ENCODE data around the gene CHTF8. TPM values are rescaled to one million over a fixed set of nuclear protein-coding genes. Genes with fewer than 3 reads are reported as not detected.
A peak's percentile ranks its signal among the peaks of the same experiment; 100 is the strongest.
"Not testable (repeated sequence)": the region's sequence is repeated elsewhere in the genome, so short reads cannot be mapped to it uniquely, and the experiment has no call there.

Gene CHTF8
- total RNA-seq, 1 experiment from 2014 or later: 98.5 TPM

DNA sequence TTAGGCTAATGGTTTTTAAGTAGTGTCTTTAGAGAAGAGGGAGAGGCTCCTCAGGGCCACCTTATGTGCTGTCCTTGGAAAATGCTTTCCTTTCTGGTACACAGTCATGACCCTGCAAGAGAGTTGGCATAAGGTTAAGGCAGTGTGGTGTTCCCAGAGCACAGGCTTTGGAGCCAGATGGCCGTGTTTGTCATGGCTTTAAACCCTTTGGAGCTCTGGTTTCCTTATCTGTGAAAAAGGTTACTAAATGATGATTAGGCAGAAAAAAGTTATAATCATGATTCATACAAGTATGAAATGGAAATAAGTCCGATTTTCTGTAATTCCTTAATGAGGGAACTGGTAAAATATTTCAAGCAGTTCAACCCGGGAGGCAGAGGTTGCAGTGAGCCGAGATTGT, 13.3 kb upstream of the CHTF8 start:
- Histone ChIP-seq H3K27ac (ENCODE audit: low read length) (no peak overlapping the region), H3K9ac (ENCODE audit: low read length) (no peak overlapping the region), H3K9me2 (replicated peaks; ENCODE audit: insufficient read depth, low read length) (no peaks in the 10 kb centered on the region), H3K4me1 (ENCODE audit: low read length) (no peaks in the 10 kb centered on the region), H4K20me1 (ENCODE audit: insufficient read depth, low read depth, low read length) (peaks cover 4% of the 10 kb centered on the region; the same call in 1 of the 2 replicates), H3K27me3 (ENCODE audit: low read length) (no peaks in the 10 kb centered on the region), H3K79me2 (ENCODE audit: low read length) (peaks cover 54% of the 10 kb centered on the region), H3K36me3 (ENCODE audit: insufficient read depth, low read length) (peaks cover 41% of the 10 kb centered on the region), H3K4me2 (ENCODE audit: low read depth, low read length, poor library complexity, severe bottlenecking) (no peak overlapping the region), H3K4me3 (ENCODE audit: low read length) (no peak overlapping the region), H3K9me3 (ENCODE audit: low read length) (no peaks in the 10 kb centered on the region), H2AFZ (ENCODE audit: low read length) (no peak overlapping the region)
- DNase-seq: no peak

DNA sequence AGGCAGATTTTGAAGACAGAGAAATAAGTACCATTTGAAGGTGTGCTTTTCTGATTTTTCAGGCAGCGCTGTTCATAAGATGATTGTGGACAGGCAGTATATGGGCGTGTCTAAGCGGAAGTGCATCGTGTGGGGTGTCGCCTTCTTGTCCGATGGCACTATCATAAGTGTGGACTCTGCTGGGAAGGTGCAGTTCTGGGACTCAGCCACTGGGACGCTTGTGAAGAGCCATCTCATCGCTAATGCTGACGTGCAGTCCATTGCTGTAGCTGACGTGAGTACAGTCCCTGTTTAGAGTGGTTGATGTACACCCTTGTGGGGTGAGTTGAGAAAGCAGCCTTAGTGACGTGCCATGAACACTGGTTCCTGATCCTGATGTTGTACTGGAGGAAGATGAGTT, 10.7 kb upstream of the CHTF8 start:
- Histone ChIP-seq H3K4me1 (ENCODE audit: low read length) (no peaks in the 10 kb centered on the region), H3K9ac (ENCODE audit: low read length) (no peak overlapping the region), H3K79me2 (ENCODE audit: low read length) (peaks cover 58% of the 10 kb centered on the region), H3K4me3 (ENCODE audit: low read length) (no peak overlapping the region), H3K9me3 (ENCODE audit: low read length) (no peaks in the 10 kb centered on the region), H3K9me2 (replicated peaks; ENCODE audit: insufficient read depth, low read length) (no peaks in the 10 kb centered on the region), H3K4me2 (ENCODE audit: low read depth, low read length, poor library complexity, severe bottlenecking) (no peak overlapping the region), H3K27ac (ENCODE audit: low read length) (no peak overlapping the region), H3K27me3 (ENCODE audit: low read length) (no peaks in the 10 kb centered on the region), H3K36me3 (ENCODE audit: insufficient read depth, low read length) (peaks cover 50% of the 10 kb centered on the region), H4K20me1 (ENCODE audit: insufficient read depth, low read depth, low read length) (no peaks in the 10 kb centered on the region), H2AFZ (ENCODE audit: low read length) (no peak overlapping the region)
- DNase-seq: no peak

DNA sequence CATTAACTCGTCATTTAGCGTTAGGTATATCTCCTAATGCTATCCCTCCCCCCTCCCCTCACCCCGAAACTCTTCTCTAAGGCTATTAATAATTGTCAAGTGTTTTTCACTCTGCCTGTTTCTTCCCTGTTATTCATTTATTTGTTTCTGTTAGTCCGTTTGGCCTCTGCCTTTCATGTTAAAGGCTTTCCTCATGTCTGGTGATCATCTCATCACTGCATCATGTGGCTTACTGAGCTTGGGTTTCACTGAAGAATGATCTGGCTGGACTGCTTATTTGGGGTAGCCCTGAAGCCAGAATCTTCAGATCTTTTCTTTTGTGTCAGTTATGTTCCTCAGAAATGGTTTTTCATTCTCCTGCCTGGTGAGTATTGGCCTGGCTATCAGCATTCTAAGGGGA, 9.5 kb upstream of the CHTF8 start:
- no peaks in the 10 kb centered on the region for H4K20me1 ChIP-seq (ENCODE audit: insufficient read depth, low read depth, low read length)
- peaks cover 65% of the 10 kb centered on the region for H3K79me2 ChIP-seq (ENCODE audit: low read length)
- no peak for DNase-seq
- H3K9ac ChIP-seq (ENCODE audit: low read length): no peak overlapping the region
- no peaks in the 10 kb centered on the region for H3K27me3 ChIP-seq (ENCODE audit: low read length)
- no peak overlapping the region for H3K4me3 ChIP-seq (ENCODE audit: low read length)
- H3K9me3 ChIP-seq (ENCODE audit: low read length): no peaks in the 10 kb centered on the region
- H3K9me2 ChIP-seq (replicated peaks; ENCODE audit: insufficient read depth, low read length): no peaks in the 10 kb centered on the region
- no peak overlapping the region for H3K4me2 ChIP-seq (ENCODE audit: low read depth, low read length, poor library complexity, severe bottlenecking)
- no peaks in the 10 kb centered on the region for H3K4me1 ChIP-seq (ENCODE audit: low read length)
- H2AFZ ChIP-seq (ENCODE audit: low read length): no peak overlapping the region
- peaks cover 62% of the 10 kb centered on the region for H3K36me3 ChIP-seq (ENCODE audit: insufficient read depth, low read length)
- H3K27ac ChIP-seq (ENCODE audit: low read length): no peak overlapping the region

DNA sequence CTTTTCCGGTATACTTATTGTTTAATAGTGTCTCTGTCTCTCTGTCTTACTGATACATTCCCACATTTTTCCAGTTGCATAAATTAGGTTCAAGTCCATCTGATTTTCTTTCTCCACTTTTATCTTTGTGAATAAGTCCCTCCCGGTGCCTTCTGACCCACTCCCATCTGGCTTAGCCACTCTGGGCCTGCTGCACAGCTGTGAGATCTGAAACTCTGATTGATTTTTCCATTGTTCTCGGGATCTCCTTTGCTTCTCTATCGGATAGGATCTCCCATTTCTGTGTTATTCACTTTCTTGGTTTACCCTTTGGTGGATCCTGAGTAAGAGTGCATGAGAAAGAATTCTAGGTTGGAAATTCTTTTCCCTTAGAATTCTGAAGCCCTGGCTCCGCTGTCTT, 8.6 kb upstream of the CHTF8 start:
- Histone ChIP-seq H4K20me1 (ENCODE audit: insufficient read depth, low read depth, low read length) (0 out of 2 replicates have a peak, but pooled peaks cover 3% of the 10 kb centered on the region), H3K79me2 (ENCODE audit: low read length) (peaks cover 70% of the 10 kb centered on the region), H3K9me2 (replicated peaks; ENCODE audit: insufficient read depth, low read length) (no peaks in the 10 kb centered on the region), H3K4me3 (ENCODE audit: low read length) (no peak overlapping the region), H3K4me1 (ENCODE audit: low read length) (no peaks in the 10 kb centered on the region), H3K4me2 (ENCODE audit: low read depth, low read length, poor library complexity, severe bottlenecking) (no peak overlapping the region), H3K27me3 (ENCODE audit: low read length) (no peaks in the 10 kb centered on the region), H3K27ac (ENCODE audit: low read length) (no peak overlapping the region), H3K9ac (ENCODE audit: low read length) (no peak overlapping the region), H2AFZ (ENCODE audit: low read length) (no peak overlapping the region), H3K36me3 (ENCODE audit: insufficient read depth, low read length) (peaks cover 64% of the 10 kb centered on the region), H3K9me3 (ENCODE audit: low read length) (no peaks in the 10 kb centered on the region)
- DNase-seq: no peak

DNA sequence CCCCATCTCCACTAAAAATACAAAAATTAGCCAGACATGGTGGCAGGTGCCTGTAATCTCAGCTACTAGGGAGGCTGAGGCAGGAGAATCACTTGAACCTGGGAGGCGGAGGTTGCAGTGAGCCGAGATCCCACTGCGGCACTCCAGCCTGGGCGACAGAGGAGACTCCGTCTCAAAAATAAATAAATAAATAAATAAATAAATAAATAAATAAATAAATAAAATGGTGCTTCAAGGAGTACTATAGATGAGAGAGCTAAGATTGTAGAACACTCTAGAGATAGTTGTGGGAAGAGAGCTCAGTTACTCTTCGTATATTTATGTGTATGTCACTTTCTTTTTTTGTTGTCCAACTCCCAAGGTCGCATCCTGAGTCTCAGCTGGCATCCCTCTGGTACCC, 7.1 kb upstream of the CHTF8 start:
- not testable (repeated sequence) for H3K9me3 ChIP-seq (ENCODE audit: low read length); H4K20me1 ChIP-seq (ENCODE audit: insufficient read depth, low read depth, low read length); H3K27ac ChIP-seq (ENCODE audit: low read length); H3K9ac ChIP-seq (ENCODE audit: low read length); H3K27me3 ChIP-seq (ENCODE audit: low read length); H2AFZ ChIP-seq (ENCODE audit: low read length); H3K4me3 ChIP-seq (ENCODE audit: low read length); H3K9me2 ChIP-seq (replicated peaks; ENCODE audit: insufficient read depth, low read length); H3K4me2 ChIP-seq (ENCODE audit: low read depth, low read length, poor library complexity, severe bottlenecking); H3K4me1 ChIP-seq (ENCODE audit: low read length); DNase-seq
- H3K36me3 ChIP-seq (ENCODE audit: insufficient read depth, low read length): peaks cover 70% of the 10 kb centered on the region
- peaks cover 77% of the 10 kb centered on the region for H3K79me2 ChIP-seq (ENCODE audit: low read length)

DNA sequence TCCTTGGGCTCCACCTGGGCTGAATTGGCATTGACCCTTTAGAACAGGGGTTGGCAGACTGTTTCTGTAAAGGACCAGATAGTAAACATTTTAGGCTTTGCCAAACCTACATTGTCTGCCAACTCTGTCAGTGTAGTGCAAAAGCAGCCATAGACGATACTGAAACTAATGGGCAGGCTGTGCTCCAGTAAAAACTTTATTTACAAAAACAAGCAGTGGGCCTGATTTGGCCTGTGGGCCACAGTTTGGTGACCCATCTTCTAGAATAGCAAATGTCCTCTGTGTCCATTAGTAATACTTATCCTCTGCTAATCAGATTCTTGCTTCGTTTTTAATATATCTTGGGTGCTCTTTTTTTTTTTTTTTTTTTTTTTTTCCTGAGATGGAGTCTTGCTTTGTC, 6.2 kb upstream of the CHTF8 start:
- Histone ChIP-seq H3K9me2 (replicated peaks; ENCODE audit: insufficient read depth, low read length) (no peaks in the 10 kb centered on the region), H4K20me1 (ENCODE audit: insufficient read depth, low read depth, low read length) (peaks cover 8% of the 10 kb centered on the region; the same call in 1 of the 2 replicates), H2AFZ (ENCODE audit: low read length) (no peak overlapping the region), H3K36me3 (ENCODE audit: insufficient read depth, low read length) (peaks cover 75% of the 10 kb centered on the region), H3K4me1 (ENCODE audit: low read length) (peaks cover 8% of the 10 kb centered on the region), H3K9me3 (ENCODE audit: low read length) (no peaks in the 10 kb centered on the region), H3K4me3 (ENCODE audit: low read length) (no peak overlapping the region), H3K27me3 (ENCODE audit: low read length) (no peaks in the 10 kb centered on the region), H3K27ac (ENCODE audit: low read length) (no peak overlapping the region), H3K4me2 (ENCODE audit: low read depth, low read length, poor library complexity, severe bottlenecking) (no peak overlapping the region), H3K79me2 (ENCODE audit: low read length) (peaks cover 83% of the 10 kb centered on the region), H3K9ac (ENCODE audit: low read length) (no peak overlapping the region)
- DNase-seq: no peak

DNA sequence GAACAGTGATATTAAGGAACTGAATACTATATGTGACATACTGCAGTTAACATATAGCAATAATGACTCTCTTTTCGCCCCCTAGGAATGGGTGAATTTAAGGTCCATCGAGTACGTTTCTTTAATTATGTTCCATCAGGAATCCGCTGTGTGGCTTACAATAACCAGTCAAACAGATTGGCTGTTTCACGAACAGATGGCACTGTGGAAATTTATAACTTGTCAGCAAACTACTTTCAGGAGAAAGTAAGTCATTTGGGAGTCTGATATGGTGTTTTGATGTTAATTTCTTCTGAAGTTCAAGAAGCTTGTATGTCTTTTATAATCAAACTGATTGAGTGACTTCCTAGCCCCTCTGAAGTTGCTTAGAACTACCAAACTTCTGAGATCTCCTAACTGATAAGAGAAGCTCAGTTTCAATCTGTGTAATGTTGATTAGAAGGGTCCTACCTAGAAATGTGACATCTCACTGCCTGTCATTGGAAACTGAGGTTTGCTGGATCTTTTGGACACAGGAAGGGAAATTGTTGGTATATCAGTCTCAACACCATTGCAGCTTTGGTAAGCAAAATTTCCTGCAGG, 1.1 kb upstream of the CHTF8 start:
- peaks cover 20% of the 10 kb centered on the region for H4K20me1 ChIP-seq (ENCODE audit: insufficient read depth, low read depth, low read length)
- peak overlapping the region; percentile 88 for H3K4me2 ChIP-seq (ENCODE audit: low read depth, low read length, poor library complexity, severe bottlenecking)
- H2AFZ ChIP-seq (ENCODE audit: low read length): no peak overlapping the region
- peaks cover 39% of the 10 kb centered on the region; the same call in 1 of the 2 replicates for H3K36me3 ChIP-seq (ENCODE audit: insufficient read depth, low read length)
- H3K9me2 ChIP-seq (replicated peaks; ENCODE audit: insufficient read depth, low read length): no peaks in the 10 kb centered on the region
- no peaks in the 10 kb centered on the region for H3K27me3 ChIP-seq (ENCODE audit: low read length)
- peak overlapping the region; percentile 87 for H3K4me3 ChIP-seq (ENCODE audit: low read length)
- peak overlapping the region; percentile 99 for H3K9ac ChIP-seq (ENCODE audit: low read length)
- DNase-seq: no peak
- no peaks in the 10 kb centered on the region for H3K9me3 ChIP-seq (ENCODE audit: low read length)
- peak overlapping the region; percentile 24; the same call in 1 of the 2 replicates for H3K27ac ChIP-seq (ENCODE audit: low read length)
- H3K4me1 ChIP-seq (ENCODE audit: low read length): peaks cover 23% of the 10 kb centered on the region
- H3K79me2 ChIP-seq (ENCODE audit: low read length): peaks cover 92% of the 10 kb centered on the region

DNA sequence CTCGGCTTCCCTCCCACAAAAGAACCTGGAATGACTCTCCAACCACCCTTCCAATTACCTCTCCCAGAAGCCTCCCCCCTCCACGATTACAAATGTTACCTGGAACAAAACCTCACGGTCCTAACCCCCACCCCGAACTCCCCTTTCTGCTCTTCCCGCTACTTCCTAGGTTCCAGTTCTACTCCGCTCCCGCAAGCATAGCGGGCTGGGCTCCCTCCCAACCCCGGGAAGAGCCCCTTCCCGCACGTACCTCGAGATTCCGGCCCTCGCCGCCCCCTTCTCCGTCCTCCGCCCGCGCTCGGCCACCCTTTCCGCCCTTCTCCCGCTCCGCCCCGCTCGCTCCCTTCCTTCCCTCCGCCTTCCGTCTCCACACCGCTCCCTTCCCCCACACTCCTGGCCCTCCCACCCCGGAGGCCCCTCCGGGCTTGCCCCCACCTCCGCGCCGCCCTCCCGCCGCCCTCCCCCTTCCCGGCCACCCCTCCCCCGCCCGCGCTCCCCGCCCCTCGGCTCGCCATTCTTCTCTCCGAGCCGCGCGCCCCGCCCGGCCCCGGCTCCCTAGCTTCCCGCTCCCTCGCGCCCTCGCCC, 457 bp downstream of the CHTF8 start:
- Histone ChIP-seq H3K79me2 (ENCODE audit: low read length) (peaks cover 91% of the 10 kb centered on the region), H3K27ac (ENCODE audit: low read length) (peak overlapping the region; percentile 89), H4K20me1 (ENCODE audit: insufficient read depth, low read depth, low read length) (peaks cover 20% of the 10 kb centered on the region), H3K4me1 (ENCODE audit: low read length) (peaks cover 23% of the 10 kb centered on the region), H3K4me2 (ENCODE audit: low read depth, low read length, poor library complexity, severe bottlenecking) (peak overlapping the region; percentile 75), H3K9ac (ENCODE audit: low read length) (peak overlapping the region; percentile 99), H3K9me2 (replicated peaks; ENCODE audit: insufficient read depth, low read length) (no peaks in the 10 kb centered on the region), H3K36me3 (ENCODE audit: insufficient read depth, low read length) (peaks cover 24% of the 10 kb centered on the region; the same call in 1 of the 2 replicates), H2AFZ (ENCODE audit: low read length) (no peak overlapping the region), H3K9me3 (ENCODE audit: low read length) (no peaks in the 10 kb centered on the region), H3K4me3 (ENCODE audit: low read length) (peak overlapping the region; percentile 87), H3K27me3 (ENCODE audit: low read length) (no peaks in the 10 kb centered on the region)
- DNase-seq: peak; percentile 92

Measured in Karpas-422 (cell line).